SK-N-SH (cell line): Measurements from ENCODE around the gene OCEL1.

Experiments
- EP300 ChIP-seq, 2 experiments: IDR thresholded peaks; 2 replicates each; pipeline versions ENCODE4 v1.4.0 to v1.6.1; 2012; ENCODE audit warnings: borderline replicate concordance in 1 of 2, low read depth in 1 of 2, low read length in 1 of 2
- POLR2AphosphoS5 ChIP-seq: IDR thresholded peaks from 2 replicates; pipeline ENCODE4 v1.6.1; 2012; ENCODE audit warnings: low read depth, low read length
- RAD21 ChIP-seq: IDR thresholded peaks from 2 replicates; pipeline ENCODE4 v1.6.1; 2012; ENCODE audit warnings: mild to moderate bottlenecking, low read length
- RCOR1 ChIP-seq: fragments of 150-350 bp; IDR thresholded peaks from 2 replicates; pipeline ENCODE4 v1.6.1; 2017; ENCODE audit warnings: antibody characterized with exemption, low read length
- YY1 ChIP-seq: IDR thresholded peaks from 2 replicates; pipeline ENCODE4 v1.4.0; 2012; ENCODE audit warnings: low read depth, mild to moderate bottlenecking
- TF ChIP-seq, protein P1 (sequence below): IDR thresholded peaks from 2 replicates; pipeline ENCODE4 v1.4.0; 2012; ENCODE audit warnings: low read depth, borderline replicate concordance
- TF ChIP-seq, protein P2 (sequence below): fragments of 200-600 bp; sonication (generic); IDR thresholded peaks from 2 replicates; pipeline ENCODE4 v1.6.1; 2017; ENCODE audit warnings: antibody characterized with exemption, mild to moderate bottlenecking, moderate library complexity
- TF ChIP-seq, protein P3 (sequence below): fragments of 150-350 bp; IDR thresholded peaks from 2 replicates; pipeline ENCODE4 v1.6.1; 2017; ENCODE audit warnings: antibody characterized with exemption, low read length, low read depth, borderline replicate concordance

DNA sequence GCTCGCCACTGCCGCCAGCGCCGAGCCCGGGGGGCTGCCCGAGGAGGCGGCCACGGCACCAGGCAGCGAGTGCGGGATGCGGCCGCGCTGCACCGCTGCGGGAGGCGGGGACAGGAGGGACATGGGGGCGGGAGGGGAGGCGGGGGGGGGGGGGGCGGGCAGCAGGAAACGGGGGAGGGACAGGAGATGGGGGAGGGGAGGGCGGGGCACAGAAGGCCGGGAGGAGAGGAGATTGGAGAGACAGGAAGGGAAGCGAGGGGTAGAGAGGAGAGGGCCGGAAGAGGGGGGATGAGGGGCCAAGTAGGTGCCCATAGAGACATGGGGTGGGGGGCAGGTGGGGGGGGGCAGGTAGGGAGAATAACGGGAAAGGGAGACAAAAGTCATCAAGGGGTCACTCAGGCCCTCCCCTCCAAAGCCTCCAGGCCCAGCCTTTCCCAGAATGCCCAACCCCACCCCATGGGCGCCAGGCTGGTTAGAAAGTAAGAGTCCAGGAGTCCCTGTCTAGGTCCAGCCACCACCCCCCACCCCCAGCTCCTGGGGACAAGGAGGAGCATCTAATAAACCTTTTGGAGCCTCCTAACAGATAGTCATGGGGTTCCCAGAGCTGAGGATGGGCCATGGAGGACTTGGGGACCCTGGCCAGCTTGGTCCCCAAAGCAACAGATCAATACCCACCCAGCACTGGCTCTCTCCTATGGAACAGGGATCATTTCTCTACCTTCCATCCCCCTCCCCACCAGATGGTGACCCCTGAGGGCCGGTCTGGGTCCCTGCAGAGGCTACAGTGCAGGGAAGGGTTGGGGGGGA lies 10.1 kb downstream of the OCEL1 start:
- TF ChIP-seq RAD21 (no peak), EP300 (IDR thresholded peaks at IDR 0.05; ENCODE audit: borderline replicate concordance in 1 of 2, low read depth in 1 of 2, low read length in 1 of 2) (no peak), YY1 (no peak), RCOR1 (no peak), POLR2AphosphoS5 (no peak)
- TF ChIP-seq, protein P1, sequence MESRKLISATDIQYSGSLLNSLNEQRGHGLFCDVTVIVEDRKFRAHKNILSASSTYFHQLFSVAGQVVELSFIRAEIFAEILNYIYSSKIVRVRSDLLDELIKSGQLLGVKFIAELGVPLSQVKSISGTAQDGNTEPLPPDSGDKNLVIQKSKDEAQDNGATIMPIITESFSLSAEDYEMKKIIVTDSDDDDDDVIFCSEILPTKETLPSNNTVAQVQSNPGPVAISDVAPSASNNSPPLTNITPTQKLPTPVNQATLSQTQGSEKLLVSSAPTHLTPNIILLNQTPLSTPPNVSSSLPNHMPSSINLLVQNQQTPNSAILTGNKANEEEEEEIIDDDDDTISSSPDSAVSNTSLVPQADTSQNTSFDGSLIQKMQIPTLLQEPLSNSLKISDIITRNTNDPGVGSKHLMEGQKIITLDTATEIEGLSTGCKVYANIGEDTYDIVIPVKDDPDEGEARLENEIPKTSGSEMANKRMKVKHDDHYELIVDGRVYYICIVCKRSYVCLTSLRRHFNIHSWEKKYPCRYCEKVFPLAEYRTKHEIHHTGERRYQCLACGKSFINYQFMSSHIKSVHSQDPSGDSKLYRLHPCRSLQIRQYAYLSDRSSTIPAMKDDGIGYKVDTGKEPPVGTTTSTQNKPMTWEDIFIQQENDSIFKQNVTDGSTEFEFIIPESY, result no peak
- TF ChIP-seq, protein P2, sequence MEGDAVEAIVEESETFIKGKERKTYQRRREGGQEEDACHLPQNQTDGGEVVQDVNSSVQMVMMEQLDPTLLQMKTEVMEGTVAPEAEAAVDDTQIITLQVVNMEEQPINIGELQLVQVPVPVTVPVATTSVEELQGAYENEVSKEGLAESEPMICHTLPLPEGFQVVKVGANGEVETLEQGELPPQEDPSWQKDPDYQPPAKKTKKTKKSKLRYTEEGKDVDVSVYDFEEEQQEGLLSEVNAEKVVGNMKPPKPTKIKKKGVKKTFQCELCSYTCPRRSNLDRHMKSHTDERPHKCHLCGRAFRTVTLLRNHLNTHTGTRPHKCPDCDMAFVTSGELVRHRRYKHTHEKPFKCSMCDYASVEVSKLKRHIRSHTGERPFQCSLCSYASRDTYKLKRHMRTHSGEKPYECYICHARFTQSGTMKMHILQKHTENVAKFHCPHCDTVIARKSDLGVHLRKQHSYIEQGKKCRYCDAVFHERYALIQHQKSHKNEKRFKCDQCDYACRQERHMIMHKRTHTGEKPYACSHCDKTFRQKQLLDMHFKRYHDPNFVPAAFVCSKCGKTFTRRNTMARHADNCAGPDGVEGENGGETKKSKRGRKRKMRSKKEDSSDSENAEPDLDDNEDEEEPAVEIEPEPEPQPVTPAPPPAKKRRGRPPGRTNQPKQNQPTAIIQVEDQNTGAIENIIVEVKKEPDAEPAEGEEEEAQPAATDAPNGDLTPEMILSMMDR, result no peak
- TF ChIP-seq, protein P3, sequence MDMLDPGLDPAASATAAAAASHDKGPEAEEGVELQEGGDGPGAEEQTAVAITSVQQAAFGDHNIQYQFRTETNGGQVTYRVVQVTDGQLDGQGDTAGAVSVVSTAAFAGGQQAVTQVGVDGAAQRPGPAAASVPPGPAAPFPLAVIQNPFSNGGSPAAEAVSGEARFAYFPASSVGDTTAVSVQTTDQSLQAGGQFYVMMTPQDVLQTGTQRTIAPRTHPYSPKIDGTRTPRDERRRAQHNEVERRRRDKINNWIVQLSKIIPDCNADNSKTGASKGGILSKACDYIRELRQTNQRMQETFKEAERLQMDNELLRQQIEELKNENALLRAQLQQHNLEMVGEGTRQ, result no peak
